GM23338 (cell line): ENCODE results near the gene AQP5. TPM values are rescaled to one million over a fixed set of nuclear protein-coding genes. Genes with fewer than 3 reads are reported as not detected.

Source experiments
- ATAC-seq: fragments of 200-7000 bp; cut with Tn5 transposase; 3 replicates; pipeline ENCODE4 v1.9.1; 2020
- DNase-seq: peaks from one replicate; pipeline ENCODE4 v3.0.0-alpha.2; 2015; ENCODE audit warnings: low spot score
- H2AFZ ChIP-seq: fragments of 200-600 bp; sonication (generic); 2 replicates; pipeline ENCODE4 v1.8.0; 2016; ENCODE audit warnings: antibody characterized with exemption, mild to moderate bottlenecking, moderate library complexity
- H3F3A ChIP-seq: fragments of 200-600 bp; sonication (generic); replicated peaks from 2 replicates; pipeline ENCODE4 v1.8.0; 2017; ENCODE audit warnings: antibody characterized with exemption, mixed run types, low read depth
- H3K27ac ChIP-seq: fragments of 200-600 bp; sonication (generic); 2 replicates; pipeline ENCODE4 v1.6.1; 2016; ENCODE audit warnings: low read depth
- H3K27me3 ChIP-seq: fragments of 200-600 bp; sonication (generic); 2 replicates; pipeline ENCODE4 v1.8.0; 2016; ENCODE audit warnings: mild to moderate bottlenecking, mixed run types, moderate library complexity; ENCODE audit not compliant: insufficient read depth
- H3K36me3 ChIP-seq: fragments of 200-600 bp; sonication (generic); 2 replicates; pipeline ENCODE4 v1.8.0; 2016; ENCODE audit warnings: mild to moderate bottlenecking; ENCODE audit not compliant: insufficient read depth
- H3K4me1 ChIP-seq: fragments of 200-600 bp; sonication (generic); 2 replicates; pipeline ENCODE4 v1.8.0; 2016; ENCODE audit warnings: mild to moderate bottlenecking, moderate library complexity; ENCODE audit not compliant: insufficient read depth
- H3K4me2 ChIP-seq: fragments of 200-600 bp; sonication (generic); 2 replicates; pipeline ENCODE4 v1.7.1; 2017; ENCODE audit warnings: mixed run types
- H3K4me3 ChIP-seq: fragments of 200-600 bp; sonication (generic); 2 replicates; pipeline ENCODE4 v1.6.1; 2016; ENCODE audit warnings: mixed run types
- H3K79me2 ChIP-seq: fragments of 200-600 bp; sonication (generic); replicated peaks from 2 replicates; pipeline ENCODE4 v1.8.0; 2017; ENCODE audit warnings: mild to moderate bottlenecking; ENCODE audit not compliant: insufficient read depth
- H3K9me2 ChIP-seq: fragments of 200-600 bp; sonication (generic); 2 replicates; pipeline ENCODE4 v1.8.0; 2017; ENCODE audit not compliant: insufficient read depth
- H4K20me1 ChIP-seq: fragments of 200-600 bp; sonication (generic); replicated peaks from 2 replicates; pipeline ENCODE4 v1.8.0; 2017; ENCODE audit warnings: mild to moderate bottlenecking; ENCODE audit not compliant: insufficient read depth
- H3K27ac Mint-ChIP-seq: 2 replicates; pipeline ENCODE4 v1.8.0; 2020; ENCODE audit warnings: inconsistent platforms, mild to moderate bottlenecking, moderate library complexity, mixed read lengths
- H3K27me3 Mint-ChIP-seq: 3 replicates; pipeline ENCODE4 v1.8.0; 2022; ENCODE audit warnings: low read depth, mild to moderate bottlenecking, moderate library complexity, mixed read lengths, inconsistent platforms; ENCODE audit not compliant: insufficient read depth, poor library complexity
- H3K36me3 Mint-ChIP-seq: 3 replicates; pipeline ENCODE4 v1.8.0; 2021; ENCODE audit warnings: low read depth, mild to moderate bottlenecking, inconsistent platforms, moderate library complexity, mixed read lengths
- H3K4me1 Mint-ChIP-seq: 3 replicates; pipeline ENCODE4 v1.8.0; 2020; ENCODE audit warnings: mild to moderate bottlenecking, inconsistent platforms, mixed read lengths
- H3K4me3 Mint-ChIP-seq: 3 replicates; pipeline ENCODE4 v1.8.0; 2021; ENCODE audit warnings: moderate library complexity, mild to moderate bottlenecking, inconsistent platforms, mixed read lengths
- H3K9me3 Mint-ChIP-seq: 3 replicates; pipeline ENCODE4 v1.8.0; 2020; ENCODE audit warnings: moderate library complexity, mild to moderate bottlenecking, inconsistent platforms, mixed read lengths
- CTCF ChIP-seq, 2 experiments: fragments of 200-600 bp in 1 of 2; sonication (generic) in 1 of 2; conservative IDR thresholded peaks; 2 replicates each; pipeline versions ENCODE4 v1.5.1 to v1.6.1; 2016 to 2017; ENCODE audit warnings: antibody characterized with exemption in 2 of 2, low read depth in 2 of 2, mild to moderate bottlenecking in 2 of 2, moderate library complexity in 1 of 2
- ETS1 ChIP-seq: IDR thresholded peaks from 2 replicates; pipeline ENCODE4 v1.6.1; 2016; ENCODE audit warnings: antibody characterized with exemption
- EZH2 ChIP-seq: fragments of 200-600 bp; sonication (generic); IDR thresholded peaks from one replicate; pipeline ENCODE4 v1.8.0; 2017; ENCODE audit warnings: antibody characterized with exemption, mild to moderate bottlenecking, low read depth; ENCODE audit not compliant: unreplicated experiment
- EZH2phosphoT487 ChIP-seq: fragments of 200-600 bp; sonication (generic); IDR thresholded peaks from one replicate; pipeline ENCODE4 v1.8.1; 2018; ENCODE audit warnings: antibody characterized with exemption; ENCODE audit not compliant: unreplicated experiment
- JUNB ChIP-seq: IDR thresholded peaks from one replicate; pipeline ENCODE4 v1.6.1; 2016; ENCODE audit warnings: antibody characterized with exemption; ENCODE audit not compliant: unreplicated experiment
- NANOG ChIP-seq: IDR thresholded peaks from 2 replicates; pipeline ENCODE4 v1.6.1; 2016; ENCODE audit warnings: antibody characterized with exemption, borderline replicate concordance
- REST ChIP-seq: IDR thresholded peaks from one replicate; pipeline ENCODE4 v1.6.1; 2018; ENCODE audit warnings: antibody characterized with exemption; ENCODE audit not compliant: unreplicated experiment
- ZNF114 ChIP-seq: fragments of 250-450 bp; sonication (Bioruptor Pico); IDR thresholded peaks from 2 replicates; pipeline ENCODE4 v1.5.0; 2020; ENCODE audit warnings: mild to moderate bottlenecking, moderate library complexity
- ZNF462 ChIP-seq: fragments of 250-450 bp; sonication (Bioruptor Pico); IDR thresholded peaks from 2 replicates; pipeline ENCODE4 v1.5.0; 2020; ENCODE audit warnings: mild to moderate bottlenecking, moderate library complexity
- polyA plus RNA-seq: library from polyadenylated mRNA; unstranded; fragments of >200 nt; fragmentation: Nextera tagmentation; extraction: Ambion mirVana; gene quantifications from 2 replicates; pipeline ENCODE4 v1.2.1, GENCODE V29; 2016
- total RNA-seq: library from RNA; depleted of rRNA; stranded (reverse); fragments of >200 nt; shearing (Covaris generic); gene quantifications from 2 replicates; pipeline ENCODE4 v1.2.3, GENCODE V29; 2014

The AQP5 gene
- total and polyA plus RNA-seq, 2 experiments from 2014 or later = 1.3 to 2.2 TPM

- H3K4me1 ChIP-seq = no peaks in the 10 kb centered on the region
- H3K4me3 Mint-ChIP-seq = no peak overlapping the region
- ATAC-seq (no peak), DNase-seq (no peak)
- peaks cover 47% of the 10 kb centered on the region for H3K36me3 ChIP-seq
- peaks cover 2% of the 10 kb centered on the region; the same call in 1 of the 2 replicates for H4K20me1 ChIP-seq
- no peaks in the 10 kb centered on the region for H3K4me1 Mint-ChIP-seq
- TF ChIP-seq REST (no peak), EZH2 (no peak), CTCF (conservative IDR thresholded peaks at IDR 0.05; ENCODE audit: low read depth in 2 of 2) (peak in 1 of 2 experiments; percentile 30; a peak in 2 of 4 replicates)
- no peaks in the 10 kb centered on the region for H3K27me3 ChIP-seq
- H3K27ac Mint-ChIP-seq = no peak overlapping the region
- no peaks in the 10 kb centered on the region for H3K27me3 Mint-ChIP-seq
- no peaks in the 10 kb centered on the region for H3K9me3 Mint-ChIP-seq
- H2AFZ ChIP-seq = no peak overlapping the region
- no peaks in the 10 kb centered on the region for H3F3A ChIP-seq
- H3K79me2 ChIP-seq = no peaks in the 10 kb centered on the region
- no peak overlapping the region for H3K27ac ChIP-seq
- H3K4me3 ChIP-seq = no peak overlapping the region
- H3K9me2 ChIP-seq = no peaks in the 10 kb centered on the region
- peaks cover 74% of the 10 kb centered on the region for H3K36me3 Mint-ChIP-seq
- no peak overlapping the region for H3K4me2 ChIP-seq
Observed at GRCh38 chr12:49998453-49998852, 36.8 kb downstream of the AQP5 start.

- Histone ChIP-seq H2AFZ (no peak overlapping the region), H3K27me3 (no peaks in the 10 kb centered on the region), H3F3A (no peaks in the 10 kb centered on the region), H3K4me3 (no peak overlapping the region), H3K79me2 (no peaks in the 10 kb centered on the region), H3K4me1 (no peaks in the 10 kb centered on the region), H3K4me2 (no peak overlapping the region), H4K20me1 (peaks cover 5% of the 10 kb centered on the region; the same call in 1 of the 2 replicates), H3K27ac (no peak overlapping the region), H3K36me3 (peaks cover 20% of the 10 kb centered on the region; the same call in 1 of the 2 replicates), H3K9me2 (no peaks in the 10 kb centered on the region)
- no peak for ATAC-seq
- Mint-ChIP-seq H3K4me3 (no peak overlapping the region), H3K4me1 (no peaks in the 10 kb centered on the region), H3K36me3 (peaks cover 47% of the 10 kb centered on the region), H3K27me3 (no peaks in the 10 kb centered on the region), H3K9me3 (no peaks in the 10 kb centered on the region), H3K27ac (no peak overlapping the region)
- DNase-seq = no peak
- TF ChIP-seq EZH2phosphoT487 = no peak
- TF ChIP-seq JUNB = no peak
- TF ChIP-seq ETS1 = no peak
- TF ChIP-seq NANOG = no peak
- TF ChIP-seq EZH2 = no peak
- TF ChIP-seq ZNF462 (CRISPR knock-in tag) = no peak
- TF ChIP-seq ZNF114 (CRISPR knock-in tag) = no peak
Observed at GRCh38 chr12:50003595-50003994, 41.9 kb downstream of the AQP5 start.
